ENCODE measurements around the gene ARFGAP3. TPM values are rescaled to one million over a fixed set of nuclear protein-coding genes. Genes with fewer than 3 reads are reported as not detected.

ARFGAP3 gene
- total RNA-seq, 1 experiment from 2014 or later, result 71.3 TPM

DNA sequence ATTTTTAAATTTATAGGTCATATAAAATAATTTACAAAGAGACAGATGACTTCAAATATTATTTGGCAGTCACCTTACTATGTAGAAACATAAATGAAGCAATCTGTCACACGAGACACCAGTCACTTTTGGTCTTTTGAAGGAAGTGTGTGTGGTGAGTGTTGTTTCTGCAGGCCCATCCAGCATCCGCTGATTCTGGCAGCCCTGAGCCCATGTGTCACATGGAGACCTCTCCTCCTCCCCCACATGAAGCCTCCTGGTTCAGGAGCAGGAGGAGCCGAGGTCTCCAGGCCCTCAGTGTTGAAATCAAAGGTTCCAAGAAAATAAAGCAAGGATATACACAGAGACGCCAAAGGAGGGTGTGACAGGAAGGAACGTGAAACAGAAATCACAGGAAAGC, 60.1 kb downstream of the ARFGAP3 start:
- Histone ChIP-seq H3K36me3 (peaks cover 47% of the 10 kb centered on the region), H3K27me3 (replicated peaks) (no peaks in the 10 kb centered on the region), H3K9me3 (replicated peaks) (no peaks in the 10 kb centered on the region), H3K4me3 (no peak overlapping the region), H3K27ac (no peak overlapping the region), H3K4me1 (replicated peaks) (no peaks in the 10 kb centered on the region)
- DNase-seq (ENCODE audit: low read depth in 1 of 2, low spot score in 2 of 2), result no peak

DNA sequence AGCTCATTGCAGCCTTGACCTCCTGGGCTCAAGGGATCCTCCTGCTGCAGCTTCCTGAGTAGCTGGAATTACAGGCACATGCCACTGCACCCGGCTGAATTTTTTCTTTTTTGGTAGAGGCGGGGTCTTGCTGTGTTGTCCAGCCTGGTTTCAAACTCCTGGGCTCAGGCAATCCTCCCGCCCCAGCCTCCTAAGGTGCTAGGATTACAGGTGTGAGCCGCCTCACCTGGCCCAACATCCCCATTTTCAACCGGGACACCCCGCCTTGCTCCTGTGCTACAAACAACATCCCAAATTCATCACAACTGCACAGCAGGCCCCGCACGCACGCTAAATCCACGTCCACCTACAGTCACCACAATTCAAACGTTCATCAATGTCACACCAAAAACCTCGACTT, 61.0 kb downstream of the ARFGAP3 start:
- no peaks in the 10 kb centered on the region for H3K27me3 ChIP-seq (replicated peaks)
- no peaks in the 10 kb centered on the region for H3K9me3 ChIP-seq (replicated peaks)
- no peak for DNase-seq (ENCODE audit: low read depth in 1 of 2, low spot score in 2 of 2)
- no peak overlapping the region for H3K27ac ChIP-seq
- H3K36me3 ChIP-seq, result peaks cover 43% of the 10 kb centered on the region
- H3K4me3 ChIP-seq, result no peak overlapping the region
- peaks cover 8% of the 10 kb centered on the region for H3K4me1 ChIP-seq (replicated peaks)

DNA sequence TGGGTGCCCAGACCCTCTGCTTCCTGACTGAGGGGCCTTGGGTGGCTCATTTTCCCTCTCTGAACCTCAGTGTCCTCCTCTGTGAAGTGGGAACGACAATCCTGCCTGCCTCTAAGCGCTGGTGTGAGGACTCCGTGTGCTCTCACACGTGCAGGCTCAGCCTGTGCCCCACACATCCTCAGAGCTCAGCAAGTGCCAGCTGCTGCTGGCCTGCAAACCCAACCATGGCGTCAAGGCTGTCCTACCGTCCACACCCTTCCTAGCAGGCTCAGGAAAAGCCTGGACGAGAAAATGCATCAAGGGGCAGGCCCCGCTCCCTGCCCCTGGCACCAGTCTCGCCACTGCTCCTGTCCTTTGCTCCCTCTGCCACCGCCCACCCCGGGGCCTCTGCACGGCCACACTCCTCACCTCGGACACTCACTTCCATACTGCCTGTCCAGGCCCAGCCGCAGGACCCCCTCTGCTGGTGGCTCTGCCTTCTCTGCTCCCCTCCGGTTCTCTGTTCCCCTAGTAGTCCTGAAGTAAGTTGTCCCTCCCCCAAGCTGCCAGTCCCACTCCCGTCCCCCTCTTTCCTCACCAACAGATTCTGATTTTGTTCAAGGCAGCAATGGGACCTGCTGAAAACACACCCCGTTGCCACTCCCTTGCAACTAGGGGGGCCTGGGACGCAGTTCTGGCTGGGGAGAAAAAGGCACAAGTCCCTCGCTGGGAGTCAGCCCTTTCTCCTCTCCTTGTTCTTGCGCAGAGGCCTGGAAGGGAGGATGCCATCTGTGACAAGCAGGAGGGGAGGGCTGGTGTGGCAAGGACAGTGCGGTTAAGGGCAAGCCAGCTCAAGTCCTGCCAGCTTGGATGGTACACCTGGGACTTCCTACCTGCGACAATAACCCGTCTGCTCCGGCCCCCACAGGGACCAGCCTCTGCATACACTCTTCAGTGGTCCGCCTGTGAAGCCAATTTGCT, 62.2 kb downstream of the ARFGAP3 start:
- Histone ChIP-seq H3K36me3 (peaks cover 31% of the 10 kb centered on the region), H3K4me3 (no peak overlapping the region), H3K4me1 (replicated peaks) (peaks cover 13% of the 10 kb centered on the region), H3K27me3 (replicated peaks) (no peaks in the 10 kb centered on the region), H3K27ac (no peak overlapping the region), H3K9me3 (replicated peaks) (no peaks in the 10 kb centered on the region)
- no peak for DNase-seq (ENCODE audit: low read depth in 1 of 2, low spot score in 2 of 2)

DNA sequence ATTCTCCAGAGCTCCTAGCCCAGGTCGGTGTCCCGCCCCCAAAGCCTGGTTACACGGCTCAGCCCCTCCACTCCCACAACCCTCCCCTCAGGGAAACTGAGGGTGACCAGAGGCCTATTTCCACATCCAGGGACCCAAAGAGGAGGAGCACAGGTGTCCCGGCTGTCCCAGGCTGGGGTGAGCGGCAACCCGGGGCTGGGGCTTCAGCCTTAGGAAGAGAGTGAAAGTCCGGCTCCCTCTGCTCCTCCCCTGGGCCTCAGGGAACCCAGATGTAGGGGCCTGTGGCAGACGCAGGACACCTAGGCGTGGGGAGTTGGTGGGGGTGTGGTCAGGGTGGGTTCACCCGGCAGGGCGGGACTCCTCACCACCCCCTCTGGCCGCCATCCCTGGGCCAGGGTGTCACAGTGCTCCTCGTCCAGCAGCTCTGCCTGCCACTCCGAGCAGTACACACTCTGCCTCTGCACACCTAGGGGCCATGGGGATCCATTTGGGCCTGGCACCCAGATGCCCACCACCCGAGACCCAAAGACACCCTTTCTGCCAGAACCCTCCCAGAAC, 63.1 kb downstream of the ARFGAP3 start:
- Histone ChIP-seq H3K9me3 (replicated peaks) (no peaks in the 10 kb centered on the region), H3K4me1 (replicated peaks) (peaks cover 13% of the 10 kb centered on the region), H3K27me3 (replicated peaks) (no peaks in the 10 kb centered on the region), H3K27ac (no peak overlapping the region), H3K36me3 (peaks cover 22% of the 10 kb centered on the region), H3K4me3 (no peak overlapping the region)
- DNase-seq (ENCODE audit: low read depth in 1 of 2, low spot score in 2 of 2), result no peak

DNA sequence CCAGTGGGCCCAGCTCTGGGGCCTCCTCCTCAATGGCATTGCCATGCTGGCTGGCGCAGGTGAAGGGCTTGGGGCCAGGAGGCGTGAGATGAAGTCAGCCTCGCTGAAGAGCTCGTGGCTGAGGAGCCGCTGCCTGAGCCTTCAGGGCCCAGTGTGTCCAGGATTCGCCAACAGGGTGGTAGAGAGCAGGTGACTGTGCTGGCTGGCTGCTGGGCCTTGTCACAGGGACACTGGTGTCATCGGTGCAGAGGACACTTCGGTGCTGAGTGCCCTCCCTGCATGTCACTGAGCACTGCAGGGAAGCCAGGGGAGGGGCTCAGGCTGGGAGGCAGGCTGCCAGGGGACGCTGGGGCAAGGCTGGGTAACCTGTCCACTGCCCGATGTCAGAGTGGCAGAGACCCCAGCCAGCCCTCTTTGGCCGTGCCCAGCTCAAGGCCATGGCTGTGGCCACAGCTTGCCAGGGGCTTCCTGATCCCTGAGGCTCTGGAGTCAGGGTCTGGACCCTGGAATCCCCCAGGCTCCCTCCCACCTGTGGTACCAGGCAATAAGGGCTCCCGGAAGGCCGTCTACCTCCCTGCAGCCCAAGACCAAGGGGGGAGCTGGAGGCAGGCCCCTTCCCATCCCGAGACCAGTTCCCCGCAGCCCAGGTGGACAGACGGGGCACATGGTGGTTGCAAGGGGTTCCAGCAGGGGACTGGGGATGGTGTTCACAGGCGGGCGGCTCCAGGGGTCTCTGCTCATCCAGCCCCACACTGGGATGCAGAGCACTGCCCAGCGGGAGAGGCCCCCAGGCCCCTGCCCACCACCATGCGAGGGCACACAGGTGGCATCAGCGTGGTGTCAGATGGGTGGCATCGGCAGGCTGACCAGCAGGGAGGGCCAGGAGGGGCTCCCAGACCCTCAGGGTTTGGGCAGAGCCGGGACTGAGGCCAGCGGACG, 63.9 kb downstream of the ARFGAP3 start:
- Histone ChIP-seq H3K27me3 (replicated peaks) (no peaks in the 10 kb centered on the region), H3K36me3 (peaks cover 20% of the 10 kb centered on the region), H3K4me1 (replicated peaks) (peaks cover 13% of the 10 kb centered on the region), H3K4me3 (no peak overlapping the region), H3K27ac (no peak overlapping the region), H3K9me3 (replicated peaks) (no peaks in the 10 kb centered on the region)
- no peak for DNase-seq (ENCODE audit: low read depth in 1 of 2, low spot score in 2 of 2)

DNA sequence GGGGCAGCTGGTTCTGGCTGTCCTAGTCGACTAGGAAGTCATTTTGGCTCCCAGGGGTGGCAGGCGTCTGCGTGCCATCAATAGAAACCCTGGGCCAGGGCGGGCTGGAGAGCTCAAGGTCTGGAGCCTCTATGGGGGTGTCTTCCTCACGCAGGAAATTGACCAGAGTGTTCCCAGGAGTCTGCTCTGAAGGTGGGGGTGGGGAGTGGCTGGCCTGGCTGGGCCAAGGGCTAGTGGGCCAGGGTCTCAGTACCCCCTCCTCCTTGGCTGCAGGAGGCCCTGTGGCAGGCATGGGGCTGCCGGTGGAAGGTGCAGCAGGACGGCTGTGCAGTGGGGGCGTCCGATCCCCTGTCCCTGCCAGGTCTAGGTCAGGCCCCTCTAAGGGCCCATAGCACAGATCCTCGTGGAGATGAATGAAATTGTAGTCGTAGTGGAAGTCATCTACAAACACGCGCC, 64.6 kb downstream of the ARFGAP3 start:
- peaks cover 13% of the 10 kb centered on the region for H3K36me3 ChIP-seq
- H3K27me3 ChIP-seq (replicated peaks), result no peaks in the 10 kb centered on the region
- no peak overlapping the region for H3K4me3 ChIP-seq
- DNase-seq (ENCODE audit: low read depth in 1 of 2, low spot score in 2 of 2), result no peak
- H3K9me3 ChIP-seq (replicated peaks), result no peaks in the 10 kb centered on the region
- H3K4me1 ChIP-seq (replicated peaks), result peaks cover 13% of the 10 kb centered on the region
- H3K27ac ChIP-seq, result no peak overlapping the region

DNA sequence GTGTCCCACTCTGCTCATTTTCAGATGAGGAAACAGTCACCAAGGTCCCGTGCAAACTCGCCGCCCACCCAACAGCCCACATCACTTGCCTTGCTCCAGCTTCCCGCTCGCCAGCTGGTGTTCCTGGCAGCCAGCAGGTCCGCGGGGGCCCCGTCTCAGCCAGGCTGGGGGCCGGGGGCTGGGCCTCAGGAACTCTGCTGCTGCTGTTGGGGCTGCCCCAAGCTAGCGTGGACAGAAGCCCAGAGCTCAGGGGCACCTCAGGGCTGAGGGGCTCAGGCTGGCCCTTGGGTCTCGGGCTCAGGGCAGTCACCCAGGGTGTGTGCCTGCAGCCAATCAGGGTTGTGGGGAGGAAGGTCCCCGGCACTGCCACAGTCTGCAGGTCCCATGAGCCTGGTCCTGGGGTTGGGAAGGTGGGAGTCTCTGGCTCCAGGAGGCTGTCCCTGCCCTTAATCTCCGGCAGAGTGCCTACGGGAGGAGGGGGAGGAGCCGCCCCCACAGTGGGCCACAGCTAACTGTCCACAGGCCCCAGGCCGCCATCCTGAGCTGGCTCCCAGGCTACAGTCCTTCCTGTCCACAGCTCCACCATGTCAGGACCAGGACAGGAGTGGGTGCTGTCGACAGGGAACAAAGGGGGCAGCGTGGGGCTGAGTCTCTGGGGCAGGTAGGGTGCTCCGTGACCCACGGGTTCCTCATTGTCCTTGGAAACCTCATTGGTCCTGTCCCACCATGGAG, 65.2 kb downstream of the ARFGAP3 start:
- H3K9me3 ChIP-seq (replicated peaks), result no peaks in the 10 kb centered on the region
- no peak for DNase-seq (ENCODE audit: low read depth in 1 of 2, low spot score in 2 of 2)
- H3K27ac ChIP-seq, result no peak overlapping the region
- no peaks in the 10 kb centered on the region for H3K27me3 ChIP-seq (replicated peaks)
- peaks cover 13% of the 10 kb centered on the region for H3K4me1 ChIP-seq (replicated peaks)
- H3K36me3 ChIP-seq, result peaks cover 7% of the 10 kb centered on the region
- no peak overlapping the region for H3K4me3 ChIP-seq

DNA sequence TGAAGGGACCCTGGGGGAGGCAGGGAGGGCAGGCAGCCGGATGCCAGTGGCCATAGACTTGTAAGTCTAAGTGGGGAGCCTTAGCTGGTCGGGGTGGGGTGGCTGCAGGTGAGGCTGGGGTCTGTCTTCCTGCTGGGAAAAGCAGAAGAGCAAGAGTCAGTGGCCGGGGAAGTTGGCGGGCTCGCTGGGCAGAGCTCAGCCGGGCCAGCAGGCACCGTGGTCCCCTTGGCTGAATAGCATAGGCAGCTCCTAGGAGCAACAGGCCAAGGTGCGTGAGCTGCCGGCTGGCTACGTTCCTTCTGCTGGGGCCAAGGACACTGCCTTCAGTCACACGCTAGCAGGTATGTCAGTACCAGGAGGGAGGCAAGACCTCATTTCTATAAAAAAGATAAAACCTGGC, 68.6 kb downstream of the ARFGAP3 start:
- H3K9me3 ChIP-seq (replicated peaks), result no peaks in the 10 kb centered on the region

DNA sequence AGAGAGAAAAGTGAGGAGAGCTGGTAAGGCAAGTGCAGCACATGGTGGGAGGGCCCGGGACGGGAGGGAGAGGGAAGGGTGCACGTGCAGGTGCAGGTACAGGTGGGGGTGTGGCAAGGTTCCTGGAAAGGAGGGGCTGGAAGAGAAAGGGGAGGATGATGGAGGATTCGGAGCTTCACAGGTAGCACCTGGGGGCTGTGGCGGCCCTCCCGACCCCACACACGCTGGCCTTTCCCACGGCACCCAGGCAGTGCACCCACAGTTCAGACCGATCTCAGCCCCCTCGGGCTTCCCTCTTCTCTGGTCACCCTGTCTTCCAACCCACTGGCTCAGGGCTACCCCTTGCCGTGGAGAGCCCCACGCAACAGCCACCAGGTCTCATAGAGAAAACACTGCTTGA, 69.1 kb downstream of the ARFGAP3 start:
- no peak for DNase-seq (ENCODE audit: low read depth in 1 of 2, low spot score in 2 of 2)
- H3K27ac ChIP-seq, result no peak overlapping the region
- H3K4me1 ChIP-seq (replicated peaks), result peaks cover 20% of the 10 kb centered on the region
- H3K4me3 ChIP-seq, result no peak overlapping the region
- H3K9me3 ChIP-seq (replicated peaks), result no peaks in the 10 kb centered on the region
- H3K27me3 ChIP-seq (replicated peaks), result no peaks in the 10 kb centered on the region
- no peaks in the 10 kb centered on the region for H3K36me3 ChIP-seq

More for the DNA sequence above, 68.6 kb downstream of the ARFGAP3 start:
- H3K36me3 ChIP-seq, result no peaks in the 10 kb centered on the region
- DNase-seq (ENCODE audit: low read depth in 1 of 2, low spot score in 2 of 2), result no peak
- no peaks in the 10 kb centered on the region for H3K27me3 ChIP-seq (replicated peaks)
- peaks cover 20% of the 10 kb centered on the region for H3K4me1 ChIP-seq (replicated peaks)
- no peak overlapping the region for H3K4me3 ChIP-seq
- H3K27ac ChIP-seq, result no peak overlapping the region

DNA sequence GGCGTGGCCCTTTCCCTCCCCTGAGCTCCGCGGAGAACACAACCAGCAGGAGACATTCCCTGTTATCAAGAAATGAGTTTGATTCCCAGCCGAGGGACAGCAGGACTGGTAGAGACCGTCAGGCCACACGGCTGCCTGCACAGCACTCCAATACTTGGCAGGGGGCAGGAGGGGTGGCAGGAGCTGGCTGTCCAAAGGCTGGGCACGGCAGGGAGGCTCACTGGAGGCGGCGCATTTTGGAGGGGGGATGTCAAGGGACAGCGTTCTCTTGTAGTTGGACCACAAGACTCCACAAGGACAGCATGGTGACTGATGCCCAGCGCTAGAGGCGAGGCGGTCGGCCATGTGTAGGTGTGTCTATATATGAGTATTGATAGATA, 69.7 kb downstream of the ARFGAP3 start:
- H3K27ac ChIP-seq, result no peak overlapping the region
- no peak for DNase-seq (ENCODE audit: low read depth in 1 of 2, low spot score in 2 of 2)
- H3K36me3 ChIP-seq, result no peaks in the 10 kb centered on the region
- H3K27me3 ChIP-seq (replicated peaks), result no peaks in the 10 kb centered on the region
- H3K9me3 ChIP-seq (replicated peaks), result no peaks in the 10 kb centered on the region
- peaks cover 20% of the 10 kb centered on the region for H3K4me1 ChIP-seq (replicated peaks)
- no peak overlapping the region for H3K4me3 ChIP-seq

DNA sequence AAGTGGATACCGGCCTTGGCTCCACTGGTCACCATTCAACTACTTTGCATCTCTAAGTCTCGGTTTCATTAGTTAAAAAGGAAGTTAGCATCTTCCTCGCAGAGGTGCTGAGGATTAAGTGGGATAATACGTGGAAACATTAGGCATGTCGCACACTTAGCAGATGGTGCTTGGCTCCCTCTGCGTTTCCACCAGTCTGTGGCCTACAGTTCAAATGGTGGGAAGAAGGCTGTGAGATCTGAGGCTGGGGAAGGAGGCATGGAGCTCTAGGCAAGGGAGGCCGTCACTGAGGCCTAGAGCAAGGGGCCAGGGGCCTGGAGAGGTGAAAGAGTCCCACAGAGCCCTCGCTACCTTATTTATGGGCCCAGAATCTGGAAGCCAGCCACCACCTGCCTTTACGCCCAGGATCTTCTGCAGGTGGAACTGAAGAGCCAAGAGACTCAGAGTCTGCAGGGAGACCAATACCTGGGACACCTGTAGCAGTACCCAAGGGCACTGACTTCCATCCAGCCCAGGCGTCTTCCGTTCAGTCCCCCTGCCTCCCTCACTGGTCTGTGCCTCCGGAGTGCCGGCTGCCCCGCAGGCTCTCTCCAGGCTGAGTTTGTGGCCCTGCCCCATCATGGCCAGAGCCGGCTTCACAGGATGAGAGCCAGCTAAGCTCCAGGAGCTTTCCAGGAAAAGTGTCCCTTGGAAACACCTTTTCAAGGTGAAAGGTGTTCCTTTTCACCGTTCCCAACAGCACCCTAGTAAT, 70.3 kb downstream of the ARFGAP3 start:
- Histone ChIP-seq H3K4me1 (replicated peaks) (peaks cover 18% of the 10 kb centered on the region), H3K9me3 (replicated peaks) (no peaks in the 10 kb centered on the region), H3K36me3 (no peaks in the 10 kb centered on the region), H3K27me3 (replicated peaks) (no peaks in the 10 kb centered on the region), H3K27ac (no peak overlapping the region), H3K4me3 (no peak overlapping the region)
- no peak for DNase-seq (ENCODE audit: low read depth in 1 of 2, low spot score in 2 of 2)

DNA sequence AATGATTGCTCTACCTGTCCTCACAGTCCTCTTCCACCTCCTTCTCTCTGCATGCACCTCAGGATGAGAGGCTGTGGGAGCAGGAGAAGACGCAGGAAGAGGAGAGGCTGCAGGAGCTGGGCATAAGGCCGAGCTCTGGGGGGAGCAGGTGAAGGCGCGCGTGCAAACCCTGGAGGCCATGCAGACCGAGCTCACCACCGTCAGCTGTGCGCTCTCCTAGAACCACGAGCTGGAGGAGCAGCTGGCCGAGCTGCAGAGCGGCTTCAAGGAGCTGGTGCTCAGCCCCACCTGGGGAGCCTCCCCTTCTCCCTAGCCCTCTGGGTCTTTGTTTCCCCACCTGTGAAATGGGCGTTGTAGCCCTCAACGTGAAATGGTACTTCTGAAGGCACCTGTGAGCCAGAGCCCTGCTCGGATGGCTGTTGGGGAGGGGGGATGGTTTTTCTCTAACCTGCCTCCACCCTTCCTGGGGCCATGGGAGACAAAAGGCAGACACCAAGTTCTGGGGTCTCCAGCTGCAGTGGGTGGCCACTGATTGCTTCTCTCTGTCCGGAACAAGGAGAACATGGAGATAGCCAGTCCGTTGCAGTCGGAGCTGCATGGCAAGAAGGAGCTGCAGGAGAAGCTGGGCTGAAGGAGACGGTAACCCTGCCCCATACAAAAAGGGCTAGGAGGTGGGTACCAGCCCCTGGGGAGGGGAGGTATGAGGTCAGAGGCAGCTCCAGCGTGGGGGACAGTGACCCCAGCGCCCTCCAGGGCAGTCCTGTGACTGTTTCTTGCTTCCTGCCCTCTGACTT, 71.2 kb downstream of the ARFGAP3 start:
- Histone ChIP-seq H3K4me3 (no peak overlapping the region), H3K27me3 (replicated peaks) (no peaks in the 10 kb centered on the region), H3K27ac (no peak overlapping the region), H3K9me3 (replicated peaks) (no peaks in the 10 kb centered on the region), H3K36me3 (no peaks in the 10 kb centered on the region), H3K4me1 (replicated peaks) (peaks cover 10% of the 10 kb centered on the region)
- DNase-seq (ENCODE audit: low read depth in 1 of 2, low spot score in 2 of 2), result no peak
